Activated gamma-delta T cell treated with anti-CD3 and anti-CD28 coated beads, Interleukin-2, amount 50 U/mL, for 16 hours (primary cell): ENCODE data around the gene RAB3GAP1.

Experiments used
- DNase-seq: peaks from one replicate; pipeline ENCODE4 v3.0.0-alpha.2; 2020; ENCODE audit warnings: low read depth

The RAB3GAP1 gene

GRCh38 chr2:135163901-135164300 is 111.8 kb downstream of the RAB3GAP1 start:
- DNase-seq: no peak

- DNase-seq: no peak
Measured at GRCh38 chr2:135164431-135164830, 112.3 kb downstream of the RAB3GAP1 start.

DNA sequence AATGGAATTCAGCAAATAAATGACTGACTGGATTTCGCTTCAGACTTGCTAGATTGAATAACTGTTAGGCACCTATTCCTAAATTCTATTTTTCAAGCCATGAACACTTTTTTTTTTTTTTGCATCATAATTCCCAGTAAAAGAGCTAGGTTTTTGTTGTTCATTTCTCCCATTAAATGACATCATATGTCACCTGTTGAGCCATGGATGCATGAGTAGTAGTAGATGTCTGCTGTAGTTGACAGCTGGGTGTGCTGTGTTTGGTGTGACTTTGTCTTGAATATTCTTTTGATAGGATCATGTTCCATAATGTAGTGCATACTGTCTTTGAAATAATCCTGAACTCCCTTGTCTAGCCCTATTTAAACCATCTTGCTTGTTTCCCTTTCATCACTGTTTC is 115.2 kb downstream of the RAB3GAP1 start:
- DNase-seq: no peak

DNA sequence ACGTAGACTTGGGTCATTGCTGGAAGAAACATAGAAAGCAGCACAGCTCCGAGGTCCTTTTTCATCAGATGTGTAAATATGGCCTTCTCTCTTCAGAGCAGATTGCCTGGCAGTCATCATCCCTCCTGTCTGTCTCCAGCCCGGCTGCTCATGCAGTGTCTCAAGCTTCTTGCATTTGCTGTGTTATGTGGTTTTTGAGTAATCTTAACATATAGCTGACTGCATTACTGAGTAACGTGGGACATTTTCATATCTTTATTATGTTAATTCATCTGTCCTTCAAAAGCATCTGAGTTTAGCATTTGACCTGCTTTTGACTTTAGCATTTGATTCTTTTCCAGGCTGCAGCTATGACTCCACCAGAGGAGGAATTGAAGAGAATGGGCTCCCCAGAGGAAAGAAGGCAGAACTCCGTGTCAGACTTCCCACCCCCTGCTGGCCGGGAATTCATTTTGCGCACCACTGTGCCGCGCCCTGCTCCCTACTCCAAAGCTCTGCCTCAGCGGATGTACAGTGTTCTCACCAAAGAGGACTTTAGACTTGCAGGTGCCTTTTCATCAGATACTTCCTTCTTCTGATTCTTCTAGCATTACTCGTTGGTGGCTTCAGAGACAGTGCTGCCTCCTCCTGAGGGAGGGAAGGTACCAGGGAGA is 116.2 kb downstream of the RAB3GAP1 start:
- no peak for DNase-seq

GRCh38 chr2:135169900-135170753 is 118.0 kb downstream of the RAB3GAP1 start:
- DNase-seq: no peak

GRCh38 chr2:135174049-135174809 is 122.1 kb downstream of the RAB3GAP1 start:
- DNase-seq: no peak

DNA sequence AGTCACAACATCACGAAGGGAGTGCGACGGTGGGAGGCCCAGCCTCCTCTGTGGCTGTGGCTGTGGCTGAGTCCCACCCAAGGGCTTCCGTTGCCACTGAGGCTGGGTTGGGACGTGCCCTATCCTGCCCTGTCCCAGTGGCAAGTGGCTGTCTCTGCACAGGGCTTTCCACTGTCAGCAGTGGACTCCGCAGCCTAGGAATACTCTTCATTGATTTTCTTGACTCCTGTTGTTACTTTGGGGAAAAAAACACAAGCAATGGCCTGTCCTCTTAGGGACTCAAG is 122.7 kb downstream of the RAB3GAP1 start:
- no peak for DNase-seq

- DNase-seq: no peak
Measured at GRCh38 chr2:135175177-135175576, 123.1 kb downstream of the RAB3GAP1 start.

- DNase-seq: no peak
Measured at GRCh38 chr2:135179689-135180088, 127.6 kb downstream of the RAB3GAP1 start.

DNA sequence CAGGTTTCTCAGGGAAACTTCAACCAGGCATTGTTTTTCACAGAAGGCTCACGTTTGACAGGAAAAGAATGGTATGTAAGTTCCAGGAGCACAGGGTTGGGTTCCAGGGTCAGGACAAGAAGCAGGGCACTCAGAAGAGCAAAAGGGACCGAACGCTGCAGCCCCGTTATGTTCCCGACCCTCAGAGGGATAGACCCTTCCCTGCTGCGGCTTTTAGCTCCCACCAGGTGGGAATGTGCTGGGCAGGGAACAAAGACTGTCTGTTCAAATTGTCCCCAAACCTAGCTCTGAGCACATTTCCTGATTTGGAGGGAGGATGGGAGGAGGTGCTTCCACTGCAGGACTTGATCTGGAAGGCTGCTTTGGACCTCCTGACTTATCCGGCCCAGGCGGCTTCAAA is 130.1 kb downstream of the RAB3GAP1 start:
- no peak for DNase-seq

- DNase-seq: no peak
Measured at GRCh38 chr2:135182601-135183000, 130.5 kb downstream of the RAB3GAP1 start.

GRCh38 chr2:135183822-135184221 is 131.7 kb downstream of the RAB3GAP1 start:
- DNase-seq: no peak

GRCh38 chr2:135186054-135186453 is 134.0 kb downstream of the RAB3GAP1 start:
- DNase-seq: no peak

GRCh38 chr2:135187270-135187669 is 135.2 kb downstream of the RAB3GAP1 start:
- DNase-seq: no peak

GRCh38 chr2:135189148-135189547 is 137.1 kb downstream of the RAB3GAP1 start:
- no peak for DNase-seq

GRCh38 chr2:135190799-135191198 is 138.7 kb downstream of the RAB3GAP1 start:
- no peak for DNase-seq

GRCh38 chr2:135198481-135198880 is 146.4 kb downstream of the RAB3GAP1 start:
- no peak for DNase-seq

DNA sequence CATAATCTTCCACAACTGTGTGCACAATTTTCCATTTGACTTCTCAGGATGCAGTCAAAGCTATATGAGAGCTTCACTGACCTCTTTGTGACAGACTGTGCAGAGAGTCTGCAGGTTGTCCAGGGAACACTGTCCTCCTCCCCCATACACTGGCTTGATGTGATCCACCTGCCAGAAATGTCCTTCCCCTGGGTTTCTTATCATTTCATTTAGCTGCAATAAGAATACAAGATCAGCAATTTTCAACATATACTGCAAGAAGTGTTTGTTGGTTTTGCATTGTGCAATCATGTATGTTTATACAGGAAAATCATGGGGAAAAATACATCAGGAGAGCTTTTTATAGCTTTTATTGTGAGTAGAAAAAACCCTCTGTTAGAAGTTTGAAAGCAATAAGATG is 150.7 kb downstream of the RAB3GAP1 start:
- no peak for DNase-seq

DNA sequence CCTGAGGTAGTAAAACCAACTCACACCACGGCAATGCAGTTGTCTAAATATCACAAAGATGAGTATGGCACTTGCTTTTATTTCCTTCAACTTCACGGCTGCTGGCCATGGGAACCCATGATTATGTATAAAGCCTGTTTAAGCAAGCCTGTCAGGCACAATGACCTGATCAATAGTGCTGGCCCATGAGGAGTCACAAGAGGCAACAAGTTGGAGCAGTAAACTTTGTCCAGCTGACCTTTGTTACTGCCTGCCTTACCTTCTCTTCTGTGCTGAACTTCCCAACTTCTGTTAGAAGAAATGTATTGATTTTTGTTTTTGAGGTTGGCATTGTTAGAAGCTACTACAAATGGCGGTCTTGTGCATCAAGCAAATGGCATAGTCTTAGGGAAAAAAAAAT is 151.9 kb downstream of the RAB3GAP1 start:
- no peak for DNase-seq

DNA sequence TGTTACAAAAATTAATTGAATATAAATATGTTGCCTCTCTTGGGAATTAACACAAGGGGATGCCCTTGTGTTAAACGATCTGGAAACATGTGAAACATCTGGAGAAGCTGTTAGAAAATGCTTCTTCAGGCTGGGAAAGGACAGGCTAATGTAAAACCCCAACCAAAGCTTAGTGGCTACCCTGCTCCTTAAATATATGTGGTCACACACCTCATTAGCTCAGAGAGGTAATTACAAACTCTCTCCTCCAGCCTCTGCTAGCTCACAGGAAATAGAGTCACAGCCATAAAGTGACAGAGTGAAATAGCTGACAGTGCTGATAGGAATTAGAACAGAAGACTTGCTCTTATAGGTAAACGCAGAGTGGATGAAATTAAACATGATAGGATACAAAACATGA is 155.9 kb downstream of the RAB3GAP1 start:
- DNase-seq: no peak

DNA sequence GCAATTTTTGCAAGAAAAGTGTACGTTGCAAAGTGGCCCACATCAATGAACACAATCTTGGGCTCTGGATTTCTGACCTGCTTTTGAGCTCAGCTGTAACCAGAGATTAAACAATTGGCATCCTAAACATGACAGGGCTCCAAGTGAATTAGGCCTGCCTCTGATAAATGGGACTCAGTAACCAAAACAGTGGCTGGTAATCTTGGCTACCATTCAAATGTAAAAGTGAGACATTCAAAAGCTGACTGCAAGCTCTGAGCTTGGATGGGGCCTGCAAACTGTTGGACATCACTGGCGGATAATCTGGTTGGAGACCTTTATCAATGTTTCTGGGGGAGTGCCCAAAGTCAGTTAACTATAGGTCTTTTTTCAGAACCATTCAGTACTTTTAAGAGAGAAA is 160.7 kb downstream of the RAB3GAP1 start:
- DNase-seq: no peak

GRCh38 chr2:135218426-135218825 is 166.3 kb downstream of the RAB3GAP1 start:
- DNase-seq: no peak

DNA sequence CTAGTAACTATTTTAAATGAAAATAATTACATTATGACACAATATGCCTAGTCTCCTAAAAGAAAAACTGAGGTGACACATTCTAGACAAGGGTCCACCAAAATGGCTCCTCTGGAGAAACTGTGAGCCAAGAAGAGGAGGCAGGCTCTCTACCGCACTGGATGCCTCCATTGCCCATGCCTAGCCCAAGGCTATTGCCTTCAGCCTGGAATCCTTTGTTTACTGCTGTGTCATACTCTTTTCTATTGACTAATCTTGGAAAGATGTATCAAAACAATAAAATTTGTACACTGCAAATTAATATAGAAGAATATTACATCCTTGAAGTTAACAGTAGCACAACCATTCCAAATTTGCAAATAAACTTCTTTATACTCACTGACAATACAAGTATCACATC is 167.1 kb downstream of the RAB3GAP1 start:
- no peak for DNase-seq
